AG09309 (cell line): ENCODE measurements around the gene PLA2G6.
"Not testable (repeated sequence)": the region's sequence is repeated elsewhere in the genome, so short reads cannot be mapped to it uniquely, and the experiment has no call there.

Experiments used
- DNase-seq: peaks from one replicate; pipeline ENCODE4 v3.0.0-alpha.2; 2010; ENCODE audit warnings: low read depth
- H3K4me3 ChIP-seq: 2 replicates; pipeline ENCODE4 v1.5.1; 2011; ENCODE audit warnings: mild to moderate bottlenecking, low read depth, low read length, moderate library complexity; ENCODE audit not compliant: control insufficient read depth
- TF ChIP-seq, protein P1 (sequence below): IDR thresholded peaks from 2 replicates; pipeline ENCODE4 v1.5.1; 2011; ENCODE audit warnings: mild to moderate bottlenecking, low read depth, low read length, inconsistent platforms; ENCODE audit not compliant: insufficient read depth, control insufficient read depth; ENCODE audit errors: missing control alignments

The PLA2G6 gene

DNA sequence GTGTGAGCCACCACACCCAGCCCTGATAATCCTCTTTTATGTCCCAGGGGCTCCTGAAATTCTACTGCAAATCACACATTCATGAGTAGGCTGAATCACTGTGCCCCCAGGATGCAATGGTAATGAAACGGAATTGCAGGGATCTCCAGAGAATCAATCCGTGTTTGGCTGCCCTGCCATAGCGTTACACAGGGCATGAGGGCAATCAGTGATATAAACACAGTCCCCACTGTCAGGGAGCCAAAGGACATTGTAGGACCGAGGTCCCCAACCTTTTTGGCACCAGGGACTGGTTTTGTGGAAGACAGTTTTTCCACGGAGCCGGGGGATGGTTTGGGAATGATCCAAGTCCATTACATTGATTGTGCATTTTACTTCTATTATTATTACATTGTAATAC, 9.0 kb upstream of the PLA2G6 start:
- no peak overlapping the region for H3K4me3 ChIP-seq
- DNase-seq, result no peak

GRCh38 chr22:38189104-38189503, 7.5 kb upstream of the PLA2G6 start:
- no peak overlapping the region for H3K4me3 ChIP-seq
- TF ChIP-seq, protein P1, sequence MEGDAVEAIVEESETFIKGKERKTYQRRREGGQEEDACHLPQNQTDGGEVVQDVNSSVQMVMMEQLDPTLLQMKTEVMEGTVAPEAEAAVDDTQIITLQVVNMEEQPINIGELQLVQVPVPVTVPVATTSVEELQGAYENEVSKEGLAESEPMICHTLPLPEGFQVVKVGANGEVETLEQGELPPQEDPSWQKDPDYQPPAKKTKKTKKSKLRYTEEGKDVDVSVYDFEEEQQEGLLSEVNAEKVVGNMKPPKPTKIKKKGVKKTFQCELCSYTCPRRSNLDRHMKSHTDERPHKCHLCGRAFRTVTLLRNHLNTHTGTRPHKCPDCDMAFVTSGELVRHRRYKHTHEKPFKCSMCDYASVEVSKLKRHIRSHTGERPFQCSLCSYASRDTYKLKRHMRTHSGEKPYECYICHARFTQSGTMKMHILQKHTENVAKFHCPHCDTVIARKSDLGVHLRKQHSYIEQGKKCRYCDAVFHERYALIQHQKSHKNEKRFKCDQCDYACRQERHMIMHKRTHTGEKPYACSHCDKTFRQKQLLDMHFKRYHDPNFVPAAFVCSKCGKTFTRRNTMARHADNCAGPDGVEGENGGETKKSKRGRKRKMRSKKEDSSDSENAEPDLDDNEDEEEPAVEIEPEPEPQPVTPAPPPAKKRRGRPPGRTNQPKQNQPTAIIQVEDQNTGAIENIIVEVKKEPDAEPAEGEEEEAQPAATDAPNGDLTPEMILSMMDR, result no peak
- DNase-seq, result no peak

More for the DNA sequence above, 9.0 kb upstream of the PLA2G6 start:
- TF ChIP-seq, protein P1, result no peak

DNA sequence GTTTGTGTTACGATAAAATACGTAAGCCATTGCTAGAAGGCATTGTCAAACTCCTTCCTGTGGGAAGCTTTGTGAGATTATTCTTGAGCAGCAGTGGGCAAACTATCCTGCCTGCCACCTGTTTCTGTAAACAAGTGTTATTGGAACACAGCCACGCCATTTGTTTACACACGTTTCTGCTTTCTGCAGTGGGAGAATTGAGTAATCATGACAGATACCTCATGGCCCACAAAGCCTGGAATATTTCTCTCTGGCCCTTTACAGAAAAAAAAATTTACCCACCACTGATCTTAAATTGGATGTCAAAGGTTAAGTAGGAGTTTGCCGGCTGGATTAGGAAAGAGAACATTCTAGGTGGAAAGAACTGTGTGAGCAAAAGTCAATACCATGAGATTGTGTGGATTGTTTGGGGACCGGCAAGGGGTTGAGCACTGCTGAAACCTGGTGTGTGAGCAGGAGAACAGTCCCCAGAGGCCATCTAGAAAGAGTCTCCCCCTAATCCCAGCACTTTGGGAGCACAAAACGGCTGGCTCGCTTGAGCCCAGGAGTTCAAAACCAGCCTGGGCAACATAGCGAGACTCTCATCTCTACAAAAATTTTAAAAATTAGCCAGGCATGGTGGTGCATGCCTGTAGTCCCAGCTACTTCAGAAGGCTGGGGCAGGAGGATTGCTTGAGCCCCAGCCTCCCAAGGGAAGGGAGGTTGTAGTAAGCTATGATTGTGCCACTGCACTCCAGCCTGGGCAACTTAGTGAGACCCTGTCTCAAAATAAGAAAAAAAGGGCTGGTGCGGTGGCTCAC, 6.0 kb upstream of the PLA2G6 start:
- DNase-seq, result no peak
- TF ChIP-seq, protein P1, result no peak
- H3K4me3 ChIP-seq, result no peak overlapping the region

DNA sequence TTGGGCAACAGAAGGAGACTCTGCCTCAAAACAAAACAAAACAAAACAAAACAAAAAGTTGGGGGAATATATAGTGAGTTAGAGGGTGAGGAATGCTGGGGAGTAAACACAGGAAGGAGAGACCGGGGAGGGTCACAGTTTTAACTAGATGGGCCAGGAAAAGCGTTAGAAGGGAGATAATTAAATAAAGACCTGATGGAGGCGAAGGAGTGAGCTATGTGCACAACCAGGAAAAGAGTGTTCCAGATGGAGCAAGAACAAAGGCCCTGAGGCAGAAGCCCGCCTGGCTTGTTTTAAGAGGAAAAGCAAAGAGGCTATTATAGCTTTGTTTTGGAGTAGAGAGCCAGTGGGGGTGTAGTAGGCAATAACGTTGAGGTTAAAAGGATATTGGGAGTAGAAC, 4.8 kb upstream of the PLA2G6 start:
- TF ChIP-seq, protein P1, result no peak
- no peak for DNase-seq
- no peak overlapping the region for H3K4me3 ChIP-seq

DNA sequence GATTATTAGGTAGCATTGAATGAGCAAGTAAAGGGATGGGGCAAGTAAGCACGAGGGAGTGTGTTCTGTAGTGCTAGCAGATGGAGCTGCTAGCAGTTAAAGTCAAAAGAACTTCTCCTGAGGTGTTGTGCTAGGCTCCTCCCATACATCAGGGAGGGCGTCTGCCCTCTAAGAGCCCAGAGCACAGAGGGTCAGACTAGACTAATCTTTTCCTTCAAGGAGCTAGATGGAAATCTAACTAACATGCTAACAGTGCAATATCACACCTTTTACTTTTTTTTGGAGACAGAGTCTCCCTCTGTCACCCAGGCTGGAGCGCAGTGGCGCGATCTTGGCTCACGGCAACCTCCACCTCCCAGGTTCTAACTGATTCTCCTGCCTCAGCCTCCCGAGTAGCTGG, 3.2 kb upstream of the PLA2G6 start:
- DNase-seq, result no peak
- H3K4me3 ChIP-seq, result no peak overlapping the region
- TF ChIP-seq, protein P1, result no peak

DNA sequence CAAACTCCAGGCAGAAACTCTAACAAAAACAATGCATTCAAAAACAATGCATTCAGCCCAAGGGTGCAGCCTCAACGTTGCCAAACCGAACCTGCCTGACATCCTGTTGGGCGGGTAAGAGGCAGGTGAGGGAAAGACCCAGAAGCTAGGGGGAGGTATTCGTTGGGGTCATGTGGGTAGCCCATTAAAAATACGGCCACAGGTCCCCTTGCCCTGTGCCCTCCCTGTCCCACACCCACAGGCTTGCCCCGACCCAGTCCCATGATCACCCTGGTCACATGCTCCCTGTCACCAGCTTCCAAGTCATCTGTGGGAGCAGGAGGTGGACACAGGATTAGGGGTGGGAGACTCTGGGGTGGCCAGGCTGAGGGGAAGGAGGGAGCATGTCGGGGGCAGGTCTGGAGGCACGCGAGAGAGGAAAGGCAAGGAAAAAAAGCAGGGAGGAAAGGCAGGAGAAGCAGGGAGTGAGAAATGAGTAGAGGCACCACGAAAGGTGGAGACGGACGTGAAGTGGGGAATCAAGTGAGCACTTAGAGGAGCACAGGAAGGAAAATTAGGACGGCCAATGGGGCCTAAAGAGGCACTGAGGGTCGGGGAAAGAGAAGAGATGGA, 683 bp downstream of the PLA2G6 start:
- no peak for DNase-seq
- peak overlapping the region; percentile 65 for H3K4me3 ChIP-seq
- TF ChIP-seq, protein P1, result no peak

- not testable (repeated sequence) for DNase-seq, H3K4me3 ChIP-seq
Observed at GRCh38 chr22:38178605-38178937, 3.1 kb downstream of the PLA2G6 start.
